Peyer's patch (tissue), 4 donors: Measurements from ENCODE around the gene WDFY4. TPM values are rescaled to one million over a fixed set of nuclear protein-coding genes. Genes with fewer than 3 reads are reported as not detected.

Experiments
- DNase-seq, 3 donors: peaks; one replicate each; pipeline ENCODE4 v3.0.0-alpha.2; 2017 to 2019
- H3K27ac ChIP-seq, 4 donors: fragments of 200-600 bp; sonication (generic); one replicate each; pipeline ENCODE4 v1.5.1; 2016 to 2019
- H3K27me3 ChIP-seq, 2 donors: fragments of 200-600 bp; sonication (generic); one replicate each; pipeline ENCODE4 v1.5.1; 2019
- H3K36me3 ChIP-seq, 3 donors: fragments of 200-600 bp; sonication (generic); one replicate each; pipeline ENCODE4 v1.5.1; 2016 to 2019
- H3K4me1 ChIP-seq, 4 donors: fragments of 200-600 bp; sonication (generic); one replicate each; pipeline ENCODE4 v1.5.1; 2016 to 2019
- H3K4me3 ChIP-seq, 4 donors: fragments of 200-600 bp; sonication (generic); 1 replicate in 3 of 4; 2 replicates in 1 of 4; pipeline ENCODE4 v1.5.1; 2016 to 2019; ENCODE audit warnings: mild to moderate bottlenecking in 1 of 4
- H3K9me3 ChIP-seq, 4 donors: fragments of 200-600 bp; sonication (generic); one replicate each; pipeline ENCODE4 v1.5.1; 2016 to 2019; ENCODE audit warnings: mild to moderate bottlenecking in 1 of 4
- POLR2A ChIP-seq, 2 donors: fragments of 450-650 bp; IDR thresholded peaks; one replicate each; pipeline ENCODE4 v1.5.1; 2017; ENCODE audit warnings: antibody characterized with exemption in 2 of 2, mild to moderate bottlenecking in 2 of 2, moderate library complexity in 2 of 2
- total RNA-seq, 4 donors: library from RNA; depleted of rRNA; stranded (reverse); fragments of >200 nt; gene quantifications; one replicate each; pipeline ENCODE4 v1.1.0, GENCODE V29; 2016
- TF ChIP-seq, protein P1 (sequence below), 6 experiments: fragments of 450-650 bp in 4 of 6; fragments of 200-600 bp in 2 of 6; sonication (generic) in 1 of 6; IDR thresholded peaks; one replicate each; pipeline ENCODE4 v1.5.1; 2017 to 2019; ENCODE audit warnings: antibody characterized with exemption in 6 of 6, mild to moderate bottlenecking in 3 of 6, moderate library complexity in 1 of 6

Gene WDFY4
- total RNA-seq, 4 donors from 2014 or later = 0.53 to 102 (median 4.6) TPM

DNA sequence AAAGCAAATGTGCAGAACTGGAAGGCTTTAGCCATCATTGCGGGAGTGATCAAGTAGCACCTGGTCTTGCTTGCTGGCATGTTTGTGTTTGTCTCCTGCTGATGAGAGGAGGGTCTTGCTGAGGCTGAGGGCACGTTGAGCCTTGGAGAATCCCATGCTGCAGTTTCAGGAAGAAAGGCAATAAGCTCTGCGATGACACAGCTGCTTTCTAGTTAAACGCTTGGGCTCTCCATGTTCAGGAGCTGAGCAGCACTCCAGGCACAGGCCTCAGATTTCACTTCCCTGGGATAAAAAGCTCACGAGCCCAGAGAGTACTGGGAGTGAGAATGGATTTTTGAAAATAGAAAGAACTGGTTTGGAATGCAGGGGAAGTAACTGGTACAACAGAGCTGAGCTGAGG, 154.2 kb downstream of the WDFY4 start:
- H3K4me3 ChIP-seq = no peak overlapping the region
- DNase-seq = no peak
- TF ChIP-seq, protein P1, sequence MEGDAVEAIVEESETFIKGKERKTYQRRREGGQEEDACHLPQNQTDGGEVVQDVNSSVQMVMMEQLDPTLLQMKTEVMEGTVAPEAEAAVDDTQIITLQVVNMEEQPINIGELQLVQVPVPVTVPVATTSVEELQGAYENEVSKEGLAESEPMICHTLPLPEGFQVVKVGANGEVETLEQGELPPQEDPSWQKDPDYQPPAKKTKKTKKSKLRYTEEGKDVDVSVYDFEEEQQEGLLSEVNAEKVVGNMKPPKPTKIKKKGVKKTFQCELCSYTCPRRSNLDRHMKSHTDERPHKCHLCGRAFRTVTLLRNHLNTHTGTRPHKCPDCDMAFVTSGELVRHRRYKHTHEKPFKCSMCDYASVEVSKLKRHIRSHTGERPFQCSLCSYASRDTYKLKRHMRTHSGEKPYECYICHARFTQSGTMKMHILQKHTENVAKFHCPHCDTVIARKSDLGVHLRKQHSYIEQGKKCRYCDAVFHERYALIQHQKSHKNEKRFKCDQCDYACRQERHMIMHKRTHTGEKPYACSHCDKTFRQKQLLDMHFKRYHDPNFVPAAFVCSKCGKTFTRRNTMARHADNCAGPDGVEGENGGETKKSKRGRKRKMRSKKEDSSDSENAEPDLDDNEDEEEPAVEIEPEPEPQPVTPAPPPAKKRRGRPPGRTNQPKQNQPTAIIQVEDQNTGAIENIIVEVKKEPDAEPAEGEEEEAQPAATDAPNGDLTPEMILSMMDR (IDR thresholded peaks at IDR 0.05) = no peak
- no peak for TF ChIP-seq POLR2A (IDR thresholded peaks at IDR 0.05)

DNA sequence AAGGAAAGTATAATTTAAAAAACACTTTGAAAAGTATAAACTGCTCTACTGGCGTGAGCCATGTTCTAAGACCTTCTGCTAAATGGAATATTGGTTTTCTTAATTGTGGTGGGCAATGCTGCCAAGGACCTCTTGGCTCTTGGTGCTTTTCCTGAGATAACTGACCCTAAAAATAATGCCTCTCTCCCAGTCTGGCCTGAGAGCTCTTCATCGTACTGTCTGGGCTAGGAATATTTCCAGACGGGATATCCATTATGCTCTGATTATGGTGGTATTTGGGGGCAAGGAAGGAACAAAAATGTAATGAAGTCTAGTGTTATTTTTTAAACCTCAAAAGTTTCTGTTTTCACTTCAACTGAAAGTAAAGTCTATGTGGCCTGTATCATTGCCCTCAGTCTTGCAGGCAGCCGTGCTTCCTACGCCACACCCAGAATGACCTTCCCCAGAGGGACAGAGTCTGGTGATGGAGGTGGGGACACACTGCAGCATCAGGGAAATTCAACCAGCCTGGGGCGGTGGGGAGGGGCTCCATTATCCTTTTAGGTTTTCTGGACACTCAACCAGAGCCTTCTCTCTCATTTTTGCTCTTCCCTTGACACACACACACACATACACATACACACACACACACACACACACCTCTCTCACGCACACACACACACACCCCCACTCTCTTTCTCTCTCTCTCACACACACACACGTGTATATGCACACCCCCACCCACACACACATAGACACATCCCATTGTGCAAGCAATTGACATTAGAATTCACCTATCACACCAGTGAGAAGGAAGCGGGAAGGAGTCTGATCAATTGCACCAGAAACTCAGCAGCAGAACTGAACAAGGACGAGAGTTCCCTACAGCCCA, 155.4 kb downstream of the WDFY4 start:
- Histone ChIP-seq H3K27ac (no peak overlapping the region), H3K4me1 (no peaks in the 10 kb centered on the region), H3K36me3 (no peaks in the 10 kb centered on the region), H3K9me3 (no peaks in the 10 kb centered on the region), H3K27me3 (no peaks in the 10 kb centered on the region), H3K4me3 (no peak overlapping the region)
- TF ChIP-seq, protein P1 (IDR thresholded peaks at IDR 0.05) = no peak
- no peak for TF ChIP-seq POLR2A (IDR thresholded peaks at IDR 0.05)
- DNase-seq = no peak

More for the DNA sequence above, 154.2 kb downstream of the WDFY4 start:
- Histone ChIP-seq H3K9me3 (no peaks in the 10 kb centered on the region), H3K27me3 (no peaks in the 10 kb centered on the region), H3K27ac (no peak overlapping the region), H3K36me3 (no peaks in the 10 kb centered on the region), H3K4me1 (no peaks in the 10 kb centered on the region)

DNA sequence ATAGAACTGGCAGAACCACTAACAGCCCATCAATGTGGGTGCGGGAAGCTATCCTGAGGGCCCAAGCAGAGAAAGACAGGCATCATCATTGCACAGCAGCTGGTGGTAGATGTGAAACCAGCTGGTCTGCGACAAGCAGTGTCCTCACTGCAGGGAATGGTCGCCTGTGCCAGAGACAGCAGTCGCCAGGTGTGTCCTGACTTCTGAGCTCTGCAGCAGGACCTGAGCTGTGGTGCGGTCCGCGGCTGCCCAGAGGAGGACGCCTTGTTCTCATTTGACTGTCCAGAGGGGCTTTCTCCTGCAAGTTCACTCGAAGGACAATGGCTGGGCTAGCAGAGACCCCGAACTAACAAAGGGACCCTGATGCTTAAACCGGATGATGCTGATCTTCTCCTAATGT, 157.6 kb downstream of the WDFY4 start:
- no peaks in the 10 kb centered on the region for H3K36me3 ChIP-seq
- no peak overlapping the region for H3K4me3 ChIP-seq
- H3K4me1 ChIP-seq = no peaks in the 10 kb centered on the region
- TF ChIP-seq POLR2A (IDR thresholded peaks at IDR 0.05) = no peak
- TF ChIP-seq, protein P1 (IDR thresholded peaks at IDR 0.05) = no peak
- no peak overlapping the region for H3K27ac ChIP-seq
- no peaks in the 10 kb centered on the region for H3K9me3 ChIP-seq
- H3K27me3 ChIP-seq = no peaks in the 10 kb centered on the region
- no peak for DNase-seq

DNA sequence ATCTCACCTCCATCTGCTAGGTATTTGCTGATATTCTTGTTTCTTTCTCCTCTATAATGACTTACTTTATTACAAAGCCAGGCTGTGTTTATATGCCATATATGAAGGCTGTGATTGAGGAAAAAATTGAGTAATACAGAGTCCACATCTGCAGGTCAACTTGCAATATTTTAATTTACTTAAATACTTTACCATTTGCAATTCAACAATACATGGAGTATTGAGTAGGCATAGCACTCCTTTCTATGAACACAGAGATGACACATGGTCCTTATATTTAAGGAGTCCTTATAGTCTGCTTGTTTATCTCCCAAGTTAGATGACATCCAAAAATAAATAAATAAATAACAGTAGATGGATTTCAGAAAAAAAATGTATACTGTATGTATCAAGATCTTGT, 158.5 kb downstream of the WDFY4 start:
- H3K4me1 ChIP-seq = no peaks in the 10 kb centered on the region
- DNase-seq = no peak
- H3K27me3 ChIP-seq = no peaks in the 10 kb centered on the region
- H3K27ac ChIP-seq = no peak overlapping the region
- TF ChIP-seq, protein P1 (IDR thresholded peaks at IDR 0.05) = no peak
- TF ChIP-seq POLR2A (IDR thresholded peaks at IDR 0.05) = no peak
- no peaks in the 10 kb centered on the region for H3K36me3 ChIP-seq
- H3K4me3 ChIP-seq = no peak overlapping the region
- H3K9me3 ChIP-seq = no peaks in the 10 kb centered on the region

DNA sequence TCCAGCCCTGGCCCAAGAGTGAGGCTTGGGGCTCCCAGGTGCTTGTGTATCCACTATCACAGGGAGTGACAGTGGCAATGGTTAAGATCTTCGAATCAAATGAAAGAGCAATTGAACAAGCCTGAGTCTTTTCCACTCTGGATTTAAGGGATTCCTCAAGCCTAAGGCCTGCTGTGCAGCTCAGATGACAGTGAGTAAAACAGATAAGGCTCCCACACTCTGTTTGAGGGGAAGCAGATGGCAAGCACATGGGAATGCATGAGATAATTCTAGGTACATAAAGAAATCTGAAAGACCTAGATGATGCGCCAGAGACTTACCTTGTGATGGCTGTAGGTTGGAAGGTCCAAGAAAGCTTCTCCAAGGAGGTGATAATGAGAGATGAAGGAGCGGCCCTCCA, 159.9 kb downstream of the WDFY4 start:
- TF ChIP-seq, protein P1 (IDR thresholded peaks at IDR 0.05) = no peak
- TF ChIP-seq POLR2A (IDR thresholded peaks at IDR 0.05) = no peak
- H3K27me3 ChIP-seq = no peaks in the 10 kb centered on the region
- H3K27ac ChIP-seq = no peak overlapping the region
- H3K36me3 ChIP-seq = no peaks in the 10 kb centered on the region
- no peaks in the 10 kb centered on the region for H3K4me1 ChIP-seq
- no peaks in the 10 kb centered on the region for H3K9me3 ChIP-seq
- no peak for DNase-seq
- H3K4me3 ChIP-seq = no peak overlapping the region
